Small intestine (tissue), 16 donors: ENCODE results near the gene PI16. TPM values are rescaled to one million over a fixed set of nuclear protein-coding genes. Genes with fewer than 3 reads are reported as not detected.

Source experiments
- DNase-seq, 2 donors: peaks; one replicate each; pipeline versions ENCODE4 v3.0.0 to v3.0.0-alpha.2; 2013
- FAIRE-seq: peaks from 2 replicates; lab custom pipeline; 2012; peaks lifted over from hg19 to GRCh38; lab: Jason Lieb, UNC
- H3K27ac ChIP-seq, 3 donors: one replicate each; pipeline ENCODE4 v1.5.1; 2013; ENCODE audit warnings: low read length in 2 of 3, mild to moderate bottlenecking in 2 of 3, control low read depth in 1 of 3, inconsistent platforms in 1 of 3, low read depth in 1 of 3, moderate library complexity in 1 of 3
- H3K27me3 ChIP-seq, 3 donors: one replicate each; pipeline ENCODE4 v1.6.1; 2013; ENCODE audit warnings: low read length in 3 of 3, inconsistent platforms in 1 of 3; ENCODE audit not compliant: control insufficient read depth in 3 of 3, insufficient read depth in 3 of 3
- H3K36me3 ChIP-seq, 3 donors: one replicate each; pipeline ENCODE4 v1.6.1; 2013; ENCODE audit warnings: low read length in 3 of 3, inconsistent platforms in 1 of 3, low read depth in 1 of 3, mild to moderate bottlenecking in 1 of 3, moderate library complexity in 1 of 3; ENCODE audit not compliant: control insufficient read depth in 3 of 3, insufficient read depth in 2 of 3
- H3K4me1 ChIP-seq, 3 donors: one replicate each; pipeline ENCODE4 v1.6.1; 2013; ENCODE audit warnings: low read length in 2 of 3, inconsistent platforms in 1 of 3, low read depth in 1 of 3, mild to moderate bottlenecking in 1 of 3, moderate library complexity in 1 of 3; ENCODE audit not compliant: control insufficient read depth in 3 of 3, insufficient read depth in 2 of 3
- H3K4me3 ChIP-seq, 3 donors: one replicate each; pipeline ENCODE4 v1.5.1; 2013; ENCODE audit warnings: low read length in 3 of 3, control low read depth in 1 of 3, inconsistent platforms in 1 of 3, low read depth in 1 of 3, mild to moderate bottlenecking in 1 of 3, moderate library complexity in 1 of 3
- H3K9me3 ChIP-seq, 2 donors: one replicate each; pipeline ENCODE4 v1.6.1; 2013; ENCODE audit warnings: low read depth in 1 of 2, low read length in 1 of 2; ENCODE audit not compliant: control insufficient read depth in 2 of 2, insufficient read depth in 1 of 2
- WGBS, 3 donors: extraction: QIAGEN DNeasy Blood & Tissue Kit; methylation state at CpG; one replicate each; pipeline ENCODE4 v1.1.7; 2013; 5-methylcytosine and 5-hydroxymethylcytosine counted together
- long read RNA-seq, 10 donors: transcript quantifications; one replicate each; lab custom pipeline, GENCODE V29; 2026
- polyA plus RNA-seq, 4 donors: library from polyadenylated mRNA; stranded (reverse) in 3 of 4; unstranded in 1 of 4; fragments of 200-250 nt in 3 of 4; fragments of 120-200 nt in 1 of 4; gene quantifications; one replicate each; pipeline versions ENCODE4 v1.2.1 to v1.2.3, GENCODE V29; 2013
- donor health status: healthy with polysubstance abuse.
- donor health status: control.
- donor health status: control.
- donor health status: Bipolar disorder and iron deficiency.
- donor health status: healthy.

Gene PI16
- polyA plus RNA-seq: 1 to 10 TPM in 1 of 4 donors, under 1 TPM in 2, not detected in 1; 0.09 to 2.3 (median 0.27) TPM
- long read RNA-seq, donor 1: 0 reads
- long read RNA-seq, donor 2: 0 reads
- long read RNA-seq, donor 3: 0 reads
- long read RNA-seq, donor 4: 0 reads
- long read RNA-seq, donor 5: 0 reads
- long read RNA-seq, donor 6: 0 reads
- long read RNA-seq, donor 7: 0 reads
- long read RNA-seq, donor 8, transcript PI16-201 (7 exons, 2,190 nt): major isoform, 5 of 5 reads
- long read RNA-seq, donor 8, partial matches to known transcripts: 0 of 5 reads
- long read RNA-seq, donor 8, other reads (novel, unspliced or antisense): 0 of 5 reads
- long read RNA-seq, donor 9: 0 reads
- long read RNA-seq, donor 10, partial matches to known transcripts: 0 of 1 reads
- long read RNA-seq, donor 10, other reads (novel, unspliced or antisense): 0 of 1 reads

GRCh38 chr6:36954262-36954931 is at the start of gene PI16:
PI16 (plus strand) TSS chr6:36954738; CDS start chr6:36954761, 23 bp downstream.
- H3K9me3 ChIP-seq: no peaks in the 10 kb centered on the region
- no peak within 1 kb of the TSS for H3K27ac ChIP-seq
- DNase-seq (no peak), FAIRE-seq (no peak)
- no peak within 1 kb of the TSS for H3K4me3 ChIP-seq
- no peaks in the 10 kb centered on the region for H3K36me3 ChIP-seq
- WGBS, 3 donors: 64 to 82% (median 82%) methylated on average over 14 of the region's 14 CpGs
- no peaks in the 10 kb centered on the region for H3K27me3 ChIP-seq
- H3K4me1 ChIP-seq: no peaks in the 10 kb centered on the region

- Histone ChIP-seq H3K4me1 (no peaks in the 10 kb centered on the region), H3K27me3 (no peaks in the 10 kb centered on the region), H3K4me3 (no peak overlapping the region), H3K9me3 (no peaks in the 10 kb centered on the region), H3K36me3 (peaks cover 0 to 32% (median 19%) of the 10 kb centered on the region in 3 donors), H3K27ac (peak overlapping the region in 1 of 3 donors; percentile 70)
- FAIRE-seq (no peak), DNase-seq (no peak)
- 87 to 98% (median 95%) methylated on average over 5 of the region's 5 CpGs for WGBS, 3 donors
These were observed 49.6 kb upstream of the PI16 start for GRCh38 chr6:36904851-36905393.

GRCh38 chr6:36906539-36907325 is 47.8 kb upstream of the PI16 start:
- H3K36me3 ChIP-seq: peaks cover 0 to 28% (median 19%) of the 10 kb centered on the region in 3 donors
- no peaks in the 10 kb centered on the region for H3K27me3 ChIP-seq
- H3K27ac ChIP-seq: no peak overlapping the region
- H3K9me3 ChIP-seq: no peaks in the 10 kb centered on the region
- 7 to 25% (median 23%) methylated on average over 2 of the region's 2 CpGs for WGBS, 3 donors
- no peaks in the 10 kb centered on the region for H3K4me1 ChIP-seq
- DNase-seq: no peak
- no peak overlapping the region for H3K4me3 ChIP-seq
- FAIRE-seq: no peak

GRCh38 chr6:36907781-36908180 is 46.8 kb upstream of the PI16 start:
- no peak for FAIRE-seq
- no peak for DNase-seq
- 61 to 72% (median 64%) methylated on average over 5 of the region's 5 CpGs for WGBS, 3 donors
- H3K36me3 ChIP-seq: peaks cover 0 to 32% (median 15%) of the 10 kb centered on the region in 3 donors
- H3K27me3 ChIP-seq: no peaks in the 10 kb centered on the region
- H3K4me1 ChIP-seq: no peaks in the 10 kb centered on the region
- no peak overlapping the region for H3K4me3 ChIP-seq
- no peaks in the 10 kb centered on the region for H3K9me3 ChIP-seq
- no peak overlapping the region for H3K27ac ChIP-seq

GRCh38 chr6:36908747-36909146 is 45.8 kb upstream of the PI16 start:
- WGBS, 3 donors: 83 to 87% (median 83%) methylated on average over 2 of the region's 2 CpGs
- no peak overlapping the region for H3K27ac ChIP-seq

GRCh38 chr6:36912030-36912454 is 42.5 kb upstream of the PI16 start:
- Histone ChIP-seq H3K27ac (peak overlapping the region in 1 of 3 donors; percentile 4), H3K27me3 (no peaks in the 10 kb centered on the region), H3K9me3 (no peaks in the 10 kb centered on the region), H3K36me3 (peaks cover 5 to 51% (median 9%) of the 10 kb centered on the region in 3 donors), H3K4me1 (peaks cover 0 to 10% (median 9%) of the 10 kb centered on the region in 3 donors), H3K4me3 (no peak overlapping the region)
- FAIRE-seq (no peak), DNase-seq (no peak)
- WGBS, 3 donors: 63 to 73% (median 68%) methylated on average over 4 of the region's 4 CpGs

More at GRCh38 chr6:36908747-36909146, 45.8 kb upstream of the PI16 start:
- H3K27me3 ChIP-seq: no peaks in the 10 kb centered on the region
- H3K4me3 ChIP-seq: no peak overlapping the region
- FAIRE-seq: no peak
- H3K4me1 ChIP-seq: peaks cover 0 to 7% (median 5%) of the 10 kb centered on the region in 3 donors
- peaks cover 0 to 32% (median 12%) of the 10 kb centered on the region in 3 donors for H3K36me3 ChIP-seq
- no peak for DNase-seq
- H3K9me3 ChIP-seq: no peaks in the 10 kb centered on the region

GRCh38 chr6:36912586-36912985 is 42.0 kb upstream of the PI16 start:
- peak overlapping the region in 1 of 3 donors; percentile 4 for H3K27ac ChIP-seq
- 51 to 77% (median 61%) methylated on average over 8 of the region's 8 CpGs for WGBS, 3 donors
- no peak overlapping the region for H3K4me3 ChIP-seq
- no peaks in the 10 kb centered on the region for H3K27me3 ChIP-seq
- FAIRE-seq: no peak
- peak in 1 of 2 donors; percentile 32 for DNase-seq
- no peaks in the 10 kb centered on the region for H3K9me3 ChIP-seq
- peaks cover 0 to 10% (median 9%) of the 10 kb centered on the region in 3 donors for H3K4me1 ChIP-seq
- peaks cover 5 to 56% (median 14%) of the 10 kb centered on the region in 3 donors for H3K36me3 ChIP-seq
